ENCODE data around the gene IKZF2.

Gene IKZF2

DNA sequence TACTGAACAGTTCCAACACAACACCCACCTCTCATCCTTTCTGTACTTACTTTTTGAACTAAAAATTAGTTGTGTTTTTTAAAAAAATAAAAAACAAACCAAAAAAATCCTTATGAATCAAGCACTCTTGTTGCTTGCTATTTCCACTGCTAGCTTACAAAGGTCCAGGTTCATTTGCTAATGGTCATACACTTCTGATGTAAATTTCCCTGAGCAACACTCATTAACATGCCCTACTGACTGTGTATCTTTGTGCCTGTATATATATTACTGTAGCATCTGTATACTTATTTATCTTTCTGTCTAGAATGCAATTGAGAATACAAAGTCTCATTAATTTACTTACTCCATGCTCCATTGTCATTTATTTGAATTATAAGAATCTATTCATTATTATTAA lies 30.3 kb upstream of the IKZF2 start:
- TF ChIP-seq, protein P1, sequence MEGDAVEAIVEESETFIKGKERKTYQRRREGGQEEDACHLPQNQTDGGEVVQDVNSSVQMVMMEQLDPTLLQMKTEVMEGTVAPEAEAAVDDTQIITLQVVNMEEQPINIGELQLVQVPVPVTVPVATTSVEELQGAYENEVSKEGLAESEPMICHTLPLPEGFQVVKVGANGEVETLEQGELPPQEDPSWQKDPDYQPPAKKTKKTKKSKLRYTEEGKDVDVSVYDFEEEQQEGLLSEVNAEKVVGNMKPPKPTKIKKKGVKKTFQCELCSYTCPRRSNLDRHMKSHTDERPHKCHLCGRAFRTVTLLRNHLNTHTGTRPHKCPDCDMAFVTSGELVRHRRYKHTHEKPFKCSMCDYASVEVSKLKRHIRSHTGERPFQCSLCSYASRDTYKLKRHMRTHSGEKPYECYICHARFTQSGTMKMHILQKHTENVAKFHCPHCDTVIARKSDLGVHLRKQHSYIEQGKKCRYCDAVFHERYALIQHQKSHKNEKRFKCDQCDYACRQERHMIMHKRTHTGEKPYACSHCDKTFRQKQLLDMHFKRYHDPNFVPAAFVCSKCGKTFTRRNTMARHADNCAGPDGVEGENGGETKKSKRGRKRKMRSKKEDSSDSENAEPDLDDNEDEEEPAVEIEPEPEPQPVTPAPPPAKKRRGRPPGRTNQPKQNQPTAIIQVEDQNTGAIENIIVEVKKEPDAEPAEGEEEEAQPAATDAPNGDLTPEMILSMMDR (IDR thresholded peaks at IDR 0.05), result no peak

DNA sequence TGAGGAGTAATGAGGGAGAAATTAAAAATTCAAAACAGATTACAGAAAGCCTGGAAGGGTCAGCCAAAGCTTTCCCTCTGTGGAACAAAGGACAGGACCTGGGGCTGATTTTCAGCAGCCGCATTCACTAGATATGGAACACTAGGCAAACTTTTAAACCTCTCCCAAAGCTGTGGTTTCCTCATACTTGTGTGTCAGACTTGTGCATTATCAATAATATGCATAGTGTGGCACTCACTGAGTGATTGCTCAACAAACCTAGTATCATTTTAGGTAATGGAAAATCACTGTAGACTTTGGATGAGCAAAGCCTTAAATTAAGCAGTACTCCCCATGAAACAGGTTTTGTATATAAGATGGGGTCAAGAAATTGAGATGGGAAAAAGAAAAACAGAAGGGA lies 26.3 kb upstream of the IKZF2 start:
- TF ChIP-seq, protein P1 (IDR thresholded peaks at IDR 0.05), result no peak

DNA sequence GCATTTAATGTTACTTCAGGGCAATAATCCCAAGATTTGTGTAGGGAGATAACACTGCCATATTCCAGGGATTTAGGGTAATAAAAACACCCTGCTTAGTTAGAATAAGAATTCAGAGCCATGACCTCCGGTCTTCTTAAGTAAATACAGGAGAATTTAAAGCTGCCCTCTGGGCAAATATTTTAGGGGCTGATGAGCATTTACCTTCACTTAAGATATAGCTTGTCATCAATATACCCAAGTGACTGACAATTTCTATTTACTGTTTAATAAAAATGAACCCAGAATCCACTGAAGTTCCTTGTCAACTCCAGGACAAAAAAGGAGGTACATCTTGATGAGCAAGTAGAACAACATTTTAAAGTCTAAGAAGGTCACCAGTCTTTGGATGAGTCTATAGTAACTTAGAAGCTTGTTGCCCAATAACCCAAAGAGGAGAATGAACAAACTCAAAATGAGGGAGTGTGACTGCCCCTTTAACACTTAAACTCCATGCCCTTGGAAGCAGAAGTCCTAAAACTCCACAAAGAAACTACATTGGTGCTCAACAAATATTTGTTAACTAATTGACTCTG lies 24.3 kb upstream of the IKZF2 start:
- TF ChIP-seq, protein P1 (IDR thresholded peaks at IDR 0.05), result no peak

DNA sequence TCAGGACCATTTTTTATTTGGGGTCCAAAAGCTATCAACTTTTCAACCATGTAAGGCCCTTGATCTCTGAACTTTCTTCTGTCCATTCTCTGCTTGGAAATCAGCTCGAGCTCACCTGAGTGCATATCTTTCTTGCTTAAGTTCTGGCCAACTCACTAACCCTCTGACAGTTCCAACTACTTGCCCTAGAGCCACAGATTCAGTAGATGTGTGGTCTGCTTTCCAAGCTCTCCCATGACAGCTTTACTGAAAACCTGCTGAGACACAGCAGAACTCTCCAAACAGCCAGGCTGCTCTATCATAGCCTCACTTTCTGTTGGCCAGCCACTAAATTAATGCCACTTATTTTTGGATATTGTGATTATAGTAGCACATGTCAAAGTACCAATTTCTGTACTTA lies 21.2 kb upstream of the IKZF2 start:
- TF ChIP-seq, protein P1 (IDR thresholded peaks at IDR 0.05), result no peak

DNA sequence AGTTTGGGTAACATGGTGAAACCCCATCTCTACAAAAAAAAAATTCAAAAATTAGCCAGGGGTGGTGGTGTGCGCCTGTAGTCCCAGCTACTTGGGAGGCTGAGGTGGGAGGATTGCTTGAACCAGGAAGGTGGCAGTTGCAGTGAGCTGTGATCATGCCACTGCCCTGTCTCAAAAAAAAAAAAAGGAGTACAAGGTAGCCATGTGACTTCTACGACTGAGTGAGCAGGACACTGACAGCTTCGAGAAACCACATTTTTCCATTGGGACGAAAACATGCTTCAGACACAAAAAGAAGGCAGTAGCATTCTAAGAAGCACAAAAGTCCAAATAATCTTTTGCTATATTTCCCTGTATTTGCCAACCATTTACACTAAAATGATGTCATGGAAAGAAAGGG lies 19.7 kb upstream of the IKZF2 start:
- TF ChIP-seq, protein P1 (IDR thresholded peaks at IDR 0.05), result no peak

DNA sequence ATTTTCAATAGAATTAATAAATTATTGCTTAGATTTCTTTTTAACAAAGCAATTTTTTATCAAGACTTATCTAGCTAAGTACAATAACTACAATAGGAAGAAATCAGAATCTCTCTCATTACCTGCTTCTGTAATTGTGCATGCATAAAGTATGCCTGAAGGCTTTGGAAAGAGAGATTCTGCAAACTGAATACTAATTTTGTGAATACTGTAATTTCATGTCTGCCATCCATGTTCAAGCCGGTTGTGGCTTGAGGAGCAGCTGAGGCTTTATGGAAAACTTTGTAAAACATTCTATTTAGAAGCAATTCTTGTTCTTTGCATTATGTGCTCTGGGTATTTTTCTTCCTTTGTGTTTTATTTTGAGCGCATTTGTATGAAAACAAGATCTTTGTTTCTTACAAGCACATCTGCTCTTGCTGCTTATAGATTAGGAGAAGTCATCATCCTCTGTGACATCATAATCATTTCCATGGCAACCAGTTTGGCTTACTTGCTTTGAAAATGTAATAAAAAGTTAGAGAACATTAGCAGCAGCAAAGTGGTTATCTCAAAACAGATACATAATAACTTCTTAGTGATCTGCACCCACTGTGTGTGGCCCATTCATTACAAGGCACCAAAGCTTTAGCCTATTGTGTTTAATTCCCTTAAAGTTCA lies 16.0 kb upstream of the IKZF2 start:
- TF ChIP-seq, protein P1 (IDR thresholded peaks at IDR 0.05), result no peak

DNA sequence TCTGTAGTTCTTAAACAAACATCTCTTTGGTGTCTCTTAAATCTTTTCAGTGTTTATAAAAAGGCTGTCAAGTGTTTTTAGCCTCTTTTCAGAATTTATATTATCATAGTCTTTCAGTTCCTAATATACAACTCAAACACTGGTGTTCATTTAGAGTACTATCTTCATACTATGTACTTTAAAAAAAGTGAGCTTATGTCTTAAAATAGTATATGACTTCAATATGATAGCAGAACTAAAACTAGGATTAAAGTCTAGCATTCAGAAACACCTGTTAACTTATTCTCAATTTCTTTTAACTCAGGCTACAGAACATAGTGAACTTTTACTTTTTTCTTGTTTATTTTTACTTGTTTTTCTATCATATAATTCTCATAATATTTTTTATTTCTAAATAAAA lies 14.7 kb upstream of the IKZF2 start:
- TF ChIP-seq, protein P1 (IDR thresholded peaks at IDR 0.05), result no peak
